WTC11 (cell line): ENCODE results near the gene YAF2. TPM values are rescaled to one million over a fixed set of nuclear protein-coding genes. Genes with fewer than 3 reads are reported as not detected.

ENCODE experiments used
- ATAC-seq: fragments of 200-7000 bp; cut with Tn5 transposase; 2 replicates; pipeline ENCODE4 v1.10.0; 2021; ENCODE audit warnings: mild to moderate bottlenecking, moderate library complexity
- CTCF ChIA-PET: fragments of 300-600 bp; sonication (Branson Sonifier 250); formaldehyde crosslinking; loops from one replicate; lab custom pipeline; 2021; ENCODE audit warnings: antibody characterized with exemption; lab: Charles Lee
- POLR2A ChIA-PET: fragments of 350-600 bp; sonication (Branson Sonifier 250); formaldehyde crosslinking; loops from one replicate; lab custom pipeline; 2021; ENCODE audit warnings: antibody characterized with exemption; lab: Charles Lee
- DNase-seq: peaks from one replicate; pipeline ENCODE4 v3.0.0; 2021; ENCODE audit warnings: low spot score
- H3K27ac Mint-ChIP-seq: 2 replicates; pipeline ENCODE4 v1.8.0; 2021; ENCODE audit warnings: mixed read lengths
- H3K27me3 Mint-ChIP-seq: 2 replicates; pipeline ENCODE4 v1.8.0; 2021; ENCODE audit warnings: low read depth, mild to moderate bottlenecking, moderate library complexity, mixed read lengths
- H3K36me3 Mint-ChIP-seq: 2 replicates; pipeline ENCODE4 v1.8.0; 2021; ENCODE audit warnings: mixed read lengths
- H3K4me1 Mint-ChIP-seq: 2 replicates; pipeline ENCODE4 v1.8.0; 2022; ENCODE audit warnings: mixed read lengths
- H3K4me3 Mint-ChIP-seq: 2 replicates; pipeline ENCODE4 v1.8.0; 2021; ENCODE audit warnings: mild to moderate bottlenecking, moderate library complexity, mixed read lengths
- H3K9me3 Mint-ChIP-seq: 2 replicates; pipeline ENCODE4 v1.8.0; 2021; ENCODE audit warnings: mixed read lengths
- FOXJ3 ChIP-seq: sonication (generic); formaldehyde crosslinking; IDR thresholded peaks from 2 replicates; pipeline ENCODE4 v1.9.0; 2021; ENCODE audit warnings: missing genetic modification reagents, mild to moderate bottlenecking, borderline replicate concordance
- FOXP4 ChIP-seq: sonication (generic); formaldehyde crosslinking; IDR thresholded peaks from 2 replicates; pipeline ENCODE4 v1.8.0; 2022; ENCODE audit warnings: mild to moderate bottlenecking, missing genetic modification reagents
- GABPB1 ChIP-seq: sonication (generic); formaldehyde crosslinking; IDR thresholded peaks from 2 replicates; pipeline ENCODE4 v1.8.1; 2023; ENCODE audit warnings: mild to moderate bottlenecking, missing genetic modification reagents
- GRHL2 ChIP-seq: fragments of 250-450 bp; sonication (Bioruptor Pico); IDR thresholded peaks from 2 replicates; pipeline ENCODE4 v1.8.0; 2022; ENCODE audit warnings: mild to moderate bottlenecking, moderate library complexity; ENCODE audit not compliant: insufficient replicate concordance, severe bottlenecking
- NFE2L1 ChIP-seq: sonication (generic); formaldehyde crosslinking; IDR thresholded peaks from 2 replicates; pipeline ENCODE4 v1.8.1; 2023; ENCODE audit warnings: missing genetic modification reagents
- PRDM15 ChIP-seq: sonication (generic); formaldehyde crosslinking; IDR thresholded peaks from 2 replicates; pipeline ENCODE4 v1.8.0; 2022; ENCODE audit warnings: missing genetic modification reagents
- STAT6 ChIP-seq: sonication (generic); formaldehyde crosslinking; conservative IDR thresholded peaks from 2 replicates; pipeline ENCODE4 v1.8.1; 2023; ENCODE audit warnings: mild to moderate bottlenecking, low read depth, missing genetic modification reagents, moderate library complexity
- ZNF121 ChIP-seq: sonication (generic); formaldehyde crosslinking; IDR thresholded peaks from 2 replicates; pipeline ENCODE4 v1.8.0; 2023; ENCODE audit warnings: missing genetic modification reagents
- ZNF263 ChIP-seq: sonication (generic); formaldehyde crosslinking; IDR thresholded peaks from 2 replicates; pipeline ENCODE4 v1.8.1; 2022; ENCODE audit warnings: low read depth, mild to moderate bottlenecking, moderate library complexity, missing genetic modification reagents
- ZNF671 ChIP-seq: fragments of 250-450 bp; sonication (Bioruptor Pico); IDR thresholded peaks from 2 replicates; pipeline ENCODE4 v1.8.0; 2021; ENCODE audit warnings: mild to moderate bottlenecking
- ZSCAN18 ChIP-seq: fragments of 250-450 bp; sonication (Bioruptor Pico); IDR thresholded peaks from 2 replicates; pipeline ENCODE4 v2.1.2; 2022; ENCODE audit warnings: mild to moderate bottlenecking, moderate library complexity
- total RNA-seq: library from RNA; stranded (reverse); gene quantifications from 3 replicates; pipeline ENCODE4 v1.2.3, GENCODE V29; 2021
- TF ChIP-seq, protein P1 (sequence below): sonication (generic); formaldehyde crosslinking; conservative IDR thresholded peaks from 2 replicates; pipeline ENCODE4 v1.8.1; 2022; ENCODE audit warnings: mild to moderate bottlenecking, missing genetic modification reagents
- TF ChIP-seq, protein P2 (sequence below): sonication (generic); formaldehyde crosslinking; IDR thresholded peaks from 2 replicates; pipeline ENCODE4 v1.8.1; 2023; ENCODE audit warnings: mild to moderate bottlenecking, missing genetic modification reagents, moderate library complexity

Gene YAF2
- total RNA-seq, 1 experiment from 2014 or later, result 3.3 TPM

DNA sequence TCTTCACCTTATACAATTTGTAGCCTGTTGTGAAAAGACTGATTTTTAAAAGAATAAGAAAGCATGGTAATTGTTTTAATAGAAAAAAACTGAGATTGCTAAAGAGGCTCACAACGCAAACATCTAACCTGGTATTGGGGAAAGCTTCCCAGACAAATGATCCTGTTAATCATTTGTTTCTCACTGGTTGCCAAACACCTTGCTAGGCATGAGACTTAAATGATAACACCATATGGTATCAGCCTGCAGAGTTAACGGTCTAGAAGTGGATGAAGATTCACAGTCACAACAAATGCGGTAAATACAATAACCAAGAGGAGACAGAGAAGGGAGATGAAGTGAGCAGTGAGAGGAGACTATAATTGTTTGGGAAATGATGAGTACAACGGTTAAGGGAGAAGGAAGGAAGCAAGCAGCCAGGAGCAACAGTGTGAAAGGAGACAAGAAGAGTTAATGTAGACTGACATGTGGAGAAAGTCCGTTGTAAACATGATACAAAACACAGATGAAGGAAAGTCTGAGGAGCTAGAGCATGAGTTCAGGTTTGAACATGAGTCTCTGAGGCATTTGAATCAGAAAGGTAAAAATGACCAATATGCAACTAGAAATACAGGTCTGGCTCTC lies 113.2 kb downstream of the YAF2 start (continued):
- no peak for TF ChIP-seq PRDM15 (CRISPR knock-in tag)
- TF ChIP-seq GABPB1 (CRISPR knock-in tag), result no peak
- no peak for TF ChIP-seq ZNF263 (CRISPR knock-in tag)
- TF ChIP-seq GRHL2 (CRISPR knock-in tag), result no peak
- TF ChIP-seq ZSCAN18, result no peak
- TF ChIP-seq FOXJ3 (CRISPR knock-in tag), result no peak

DNA sequence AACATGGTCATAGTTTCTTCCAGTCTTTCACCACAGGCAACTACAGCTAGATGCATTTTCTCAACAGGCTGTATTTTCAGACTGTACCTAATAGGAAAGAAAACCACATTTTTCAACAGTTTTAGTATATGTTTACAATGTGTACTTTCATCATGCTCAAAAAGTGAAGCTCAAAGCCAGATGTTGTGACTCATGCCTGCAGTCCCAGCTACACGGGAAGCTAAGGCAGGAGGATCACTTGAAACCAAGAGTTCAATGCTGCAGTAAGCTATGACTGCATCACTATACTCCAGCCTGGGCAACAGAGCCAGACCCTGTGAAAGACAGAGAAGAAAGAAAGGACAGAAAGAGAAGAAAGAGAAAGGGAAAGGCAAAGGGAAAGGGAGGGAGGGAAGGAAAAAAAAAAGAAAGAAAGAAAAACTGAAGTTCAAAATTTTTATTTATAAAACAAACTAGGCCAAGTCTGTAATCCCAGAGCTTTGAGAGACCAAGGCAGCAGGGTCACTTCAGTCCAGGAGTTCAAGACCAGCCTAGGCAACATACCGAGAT lies 118.9 kb downstream of the YAF2 start:
- no peak for DNase-seq
- POLR2A ChIA-PET, result no interaction called here
- no peak for TF ChIP-seq ZNF671
- no peak for TF ChIP-seq STAT6 (CRISPR knock-in tag)
- no peak for TF ChIP-seq FOXP4 (CRISPR knock-in tag)
- no peak for TF ChIP-seq NFE2L1 (CRISPR knock-in tag)
- TF ChIP-seq, protein P1, sequence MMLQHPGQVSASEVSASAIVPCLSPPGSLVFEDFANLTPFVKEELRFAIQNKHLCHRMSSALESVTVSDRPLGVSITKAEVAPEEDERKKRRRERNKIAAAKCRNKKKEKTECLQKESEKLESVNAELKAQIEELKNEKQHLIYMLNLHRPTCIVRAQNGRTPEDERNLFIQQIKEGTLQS (CRISPR knock-in tag), result no peak
- TF ChIP-seq, protein P2, sequence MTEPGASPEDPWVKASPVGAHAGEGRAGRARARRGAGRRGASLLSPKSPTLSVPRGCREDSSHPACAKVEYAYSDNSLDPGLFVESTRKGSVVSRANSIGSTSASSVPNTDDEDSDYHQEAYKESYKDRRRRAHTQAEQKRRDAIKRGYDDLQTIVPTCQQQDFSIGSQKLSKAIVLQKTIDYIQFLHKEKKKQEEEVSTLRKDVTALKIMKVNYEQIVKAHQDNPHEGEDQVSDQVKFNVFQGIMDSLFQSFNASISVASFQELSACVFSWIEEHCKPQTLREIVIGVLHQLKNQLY (CRISPR knock-in tag), result no peak
- no peak for TF ChIP-seq ZNF121 (CRISPR knock-in tag)
- TF ChIP-seq, all 79 proteins: peak for 0
- CTCF ChIA-PET, result no interaction called here
- no peak for ATAC-seq
- Mint-ChIP-seq H3K4me1 (no peaks in the 10 kb centered on the region), H3K27me3 (no peaks in the 10 kb centered on the region), H3K4me3 (no peak overlapping the region), H3K36me3 (peaks cover 38% of the 10 kb centered on the region), H3K27ac (no peak overlapping the region), H3K9me3 (peaks cover 8% of the 10 kb centered on the region)
